IMR-90 (cell line): Measurements from ENCODE around the gene SLC16A4. TPM values are rescaled to one million over a fixed set of nuclear protein-coding genes. Genes with fewer than 3 reads are reported as not detected.

Experiments used
- ATAC-seq: fragments of 200-7000 bp; cut with Tn5 transposase; 2 replicates; pipeline ENCODE4 v1.9.1; 2020; ENCODE audit warnings: low read depth, mild to moderate bottlenecking, moderate library complexity
- BruUV-seq: library from RNA; stranded (reverse); fragments of 400-500 nt; replicated peaks from 2 replicates; lab custom pipeline; 2021; lab: Mats Ljungman, UMichigan
- CTCF ChIA-PET: fragments of 300-600 bp; formaldehyde crosslinking; extraction: SDS; loops from one replicate; lab custom pipeline; 2021; ENCODE audit warnings: antibody characterized with exemption; lab: Yijun Ruan, JAX
- POLR2A ChIA-PET: fragments of 300-600 bp; sonication (Branson Sonifier 250); formaldehyde crosslinking; loops from one replicate; lab custom pipeline; 2022; ENCODE audit warnings: antibody characterized with exemption; ENCODE audit not compliant: unreplicated experiment; lab: Charles Lee
- DNase-seq: peaks from one replicate; pipeline ENCODE4 v3.0.0; 2013
- H2AFZ ChIP-seq: replicated peaks from 2 replicates; pipeline ENCODE3; 2013; ENCODE audit warnings: low read length, mild to moderate bottlenecking; ENCODE audit not compliant: poor library complexity
- H2AK5ac ChIP-seq: 2 replicates; pipeline ENCODE4 v1.6.1; 2013; ENCODE audit warnings: low read depth, low read length, inconsistent platforms
- H2AK9ac ChIP-seq: replicated peaks from 2 replicates; pipeline ENCODE3; 2013; ENCODE audit warnings: mild to moderate bottlenecking, low read depth, low read length, moderate library complexity; ENCODE audit not compliant: poor library complexity
- H2BK120ac ChIP-seq: 2 replicates; pipeline ENCODE4 v1.6.1; 2013; ENCODE audit warnings: low read depth, low read length, inconsistent platforms
- H2BK15ac ChIP-seq: 3 replicates; pipeline ENCODE4 v1.6.1; 2013; ENCODE audit warnings: low read depth, low read length, inconsistent platforms
- H2BK20ac ChIP-seq: 2 replicates; pipeline ENCODE4 v1.6.1; 2013; ENCODE audit warnings: low read depth, mild to moderate bottlenecking, inconsistent platforms, low read length, moderate library complexity
- H2BK5ac ChIP-seq: 2 replicates; pipeline ENCODE4 v1.6.1; 2013; ENCODE audit warnings: mild to moderate bottlenecking, low read depth, low read length, inconsistent platforms; ENCODE audit not compliant: poor library complexity, severe bottlenecking
- H3K14ac ChIP-seq: replicated peaks from 2 replicates; pipeline ENCODE4 v1.6.1; 2013; ENCODE audit warnings: low read depth, low read length, inconsistent platforms
- H3K18ac ChIP-seq: 2 replicates; pipeline ENCODE4 v1.6.1; 2013; ENCODE audit warnings: low read depth, low read length, control low read depth
- H3K23ac ChIP-seq: 2 replicates; pipeline ENCODE4 v1.6.1; 2013; ENCODE audit warnings: low read depth, low read length, inconsistent platforms
- H3K27ac ChIP-seq: 2 replicates; pipeline ENCODE4 v1.5.1; 2013; ENCODE audit warnings: mild to moderate bottlenecking, control low read depth, low read length; ENCODE audit not compliant: insufficient read depth
- H3K27me3 ChIP-seq: 2 replicates; pipeline ENCODE4 v1.6.1; 2013; ENCODE audit warnings: low read length; ENCODE audit not compliant: control insufficient read depth, insufficient read depth
- H3K36me3 ChIP-seq: 2 replicates; pipeline ENCODE4 v1.6.1; 2013; ENCODE audit warnings: low read length, mixed read lengths; ENCODE audit not compliant: control insufficient read depth, insufficient read depth
- H3K4ac ChIP-seq: 2 replicates; pipeline ENCODE4 v1.6.1; 2013; ENCODE audit warnings: low read depth, low read length, inconsistent platforms
- H3K4me1 ChIP-seq: 2 replicates; pipeline ENCODE4 v1.6.1; 2013; ENCODE audit warnings: low read length, mixed read lengths; ENCODE audit not compliant: control insufficient read depth, insufficient read depth
- H3K4me2 ChIP-seq: 2 replicates; pipeline ENCODE4 v1.6.1; 2013; ENCODE audit warnings: low read depth, mild to moderate bottlenecking, control low read depth, low read length, moderate library complexity
- H3K4me3 ChIP-seq: 2 replicates; pipeline ENCODE4 v1.5.1; 2013; ENCODE audit warnings: low read depth, mild to moderate bottlenecking, control low read depth, low read length, moderate library complexity; ENCODE audit not compliant: insufficient read depth
- H3K56ac ChIP-seq: 2 replicates; pipeline ENCODE4 v1.6.1; 2013; ENCODE audit warnings: low read length, inconsistent platforms; ENCODE audit not compliant: insufficient read depth; ENCODE audit errors: extremely low read depth
- H3K79me1 ChIP-seq, 2 experiments: 2 replicates each; pipeline ENCODE4 v1.6.1; 2013; ENCODE audit warnings: low read length in 2 of 2, inconsistent platforms in 1 of 2, low read depth in 1 of 2
- H3K9ac ChIP-seq: 2 replicates; pipeline ENCODE4 v1.6.1; 2013; ENCODE audit warnings: low read depth, low read length, control low read depth
- H3K9me1 ChIP-seq: 2 replicates; pipeline ENCODE4 v1.6.1; 2013; ENCODE audit warnings: low read length, inconsistent platforms; ENCODE audit not compliant: insufficient read depth
- H3K9me3 ChIP-seq: 2 replicates; pipeline ENCODE4 v1.6.1; 2013; ENCODE audit warnings: low read length; ENCODE audit not compliant: control insufficient read depth, insufficient read depth
- H4K20me1 ChIP-seq: 2 replicates; pipeline ENCODE4 v1.6.1; 2013; ENCODE audit warnings: low read length, inconsistent platforms; ENCODE audit not compliant: insufficient read depth
- H4K5ac ChIP-seq: 2 replicates; pipeline ENCODE4 v1.6.1; 2013; ENCODE audit warnings: mild to moderate bottlenecking, low read depth, low read length, control low read depth
- H4K8ac ChIP-seq, 2 experiments: 2 replicates each; pipeline ENCODE4 v1.6.1; 2013; ENCODE audit warnings: low read depth in 2 of 2, low read length in 2 of 2, control low read depth in 1 of 2, inconsistent platforms in 1 of 2
- H4K91ac ChIP-seq: 2 replicates; pipeline ENCODE4 v1.6.1; 2013; ENCODE audit warnings: low read depth, low read length, inconsistent platforms; ENCODE audit not compliant: insufficient read depth
- FOS ChIP-seq: fragments of 150-350 bp; IDR thresholded peaks from 2 replicates; pipeline ENCODE4 v1.6.1; 2016; ENCODE audit warnings: low read depth, low read length
- MXI1 ChIP-seq: IDR thresholded peaks from 2 replicates; pipeline ENCODE4 v1.6.1; 2012; ENCODE audit warnings: low read depth, mild to moderate bottlenecking, low read length, moderate library complexity, borderline replicate concordance
- WGBS, 2 experiments: methylation state at CpG; one replicate each; pipeline versions ENCODE4 v1.1.5 to v1.1.7; 2013; ENCODE audit warnings: missing lambda C conversion rate in 2 of 2; ENCODE audit not compliant: insufficient read length in 1 of 2; ENCODE audit errors: extremely low coverage in 2 of 2; 5-methylcytosine and 5-hydroxymethylcytosine counted together
- dilution Hi-C: fragments of 300-500 bp; cut with HindIII; formaldehyde crosslinking; loops from one replicate; pipeline ENCODE4 v1.14.3; 2018; ENCODE audit warnings: low sequenced_read_pairs; ENCODE audit not compliant: unreplicated experiment
- in situ Hi-C: fragments of 300-500 bp; cut with MboI; formaldehyde crosslinking; loops from 3 replicates; pipeline ENCODE4 v1.14.3; 2019; ENCODE audit warnings: low sequenced_read_pairs, inconsistent platforms, mixed read lengths
- intact Hi-C: fragments of 100-400 bp; cut with micrococcal nuclease; formaldehyde crosslinking; loops from 2 replicates; pipeline ENCODE4 v1.10.0; 2022
- polyA plus RNA-seq, 3 experiments: library from polyadenylated mRNA; depleted of rRNA; stranded (reverse); fragments of >200 nt; gene quantifications; 2 replicates each; pipeline ENCODE4 v1.2.3, GENCODE V29; 2012; ENCODE audit warnings: low replicate concordance in 1 of 3
- total RNA-seq: library from RNA; depleted of rRNA; stranded (reverse); fragments of >200 nt; gene quantifications from 2 replicates; pipeline ENCODE4 v1.2.3, GENCODE V29; 2012

Gene SLC16A4
- total and polyA plus RNA-seq, 2 of the 4 experiments (the other 2 are of a cell fraction), result 27.7 to 65.2 TPM

- peak; percentile 84 for TF ChIP-seq MXI1
- TF ChIP-seq FOS, result no peak
- peak overlapping the region; percentile 90 for H2AK9ac ChIP-seq
- peaks cover 12% of the 10 kb centered on the region for H3K9me1 ChIP-seq
- H4K8ac ChIP-seq, result peak overlapping the region; percentile 78 to 94
- peaks cover 0 to 34% of the 10 kb centered on the region in 2 experiments; a peak in 2 of 4 replicates for H3K79me1 ChIP-seq
- H4K91ac ChIP-seq, result peak overlapping the region; percentile 97
- no peak; the same call in 1 of the 2 replicates for ATAC-seq
- H4K20me1 ChIP-seq, result peaks cover 33% of the 10 kb centered on the region
- H3K4ac ChIP-seq, result peak overlapping the region; percentile 77
- intact Hi-C loops (loop anchor here (2.0 kb wide), 2 partner anchors 53 to 123 kb away; partner anchors contain the start of gene SLC16A4), in situ Hi-C loops (loop anchor here (10.0 kb wide), 1 partner anchor 127 kb away; no protein-coding TSS in a partner anchor), dilution Hi-C loops (no loop called here)
- peak overlapping the region; percentile 72 for H3K23ac ChIP-seq
- H3K14ac ChIP-seq, result peak overlapping the region; percentile 87
- peak overlapping the region; percentile 62 for H3K4me3 ChIP-seq
- H3K9me3 ChIP-seq, result no peaks in the 10 kb centered on the region
- peak overlapping the region; percentile 53 for H3K9ac ChIP-seq
- peaks cover 17% of the 10 kb centered on the region for H3K36me3 ChIP-seq
- peak overlapping the region; percentile 95 for H3K4me2 ChIP-seq
- peak overlapping the region; percentile 35 for H3K56ac ChIP-seq
- peak overlapping the region; percentile 79 for H3K27ac ChIP-seq
- peak overlapping the region; percentile 91 for H2AK5ac ChIP-seq
- peak overlapping the region; percentile 97 for H2AFZ ChIP-seq
- DNase-seq, result no peak
- ChIA-PET POLR2A (no interaction called here), CTCF (interaction anchor here (0.6 to 3.0 kb wide), 6 partner anchors 11 to 232 kb away, joined by 3 to 9 read pairs (median 4); no protein-coding TSS in a partner anchor)
- H3K18ac ChIP-seq, result peak overlapping the region; percentile 33
- H2BK5ac ChIP-seq, result peak overlapping the region; percentile 73
- H3K4me1 ChIP-seq, result peaks cover 18% of the 10 kb centered on the region
- H3K27me3 ChIP-seq, result no peaks in the 10 kb centered on the region
- H4K5ac ChIP-seq, result peak overlapping the region; percentile 87
- WGBS, 2 experiments, result 0% methylated on average over 4 of the region's 36 CpGs; no CpG with 5 or more reads in 1 of the 2 experiments
- H2BK20ac ChIP-seq, result no peak overlapping the region; the same call in 1 of the 2 replicates
- peak overlapping the region; percentile 16; the same call in 2 of the 3 replicates for H2BK15ac ChIP-seq
- peak overlapping the region; percentile 48 for H2BK120ac ChIP-seq
- no TSS peak for BruUV-seq
Observed at GRCh38 chr1:110337704-110338308, 53.0 kb downstream of the SLC16A4 start.
